Measurements from ENCODE around the gene OR10H1. TPM values are rescaled to one million over a fixed set of nuclear protein-coding genes. Genes with fewer than 3 reads are reported as not detected.
"Not testable (repeated sequence)": the region's sequence is repeated elsewhere in the genome, so short reads cannot be mapped to it uniquely, and the experiment has no call there.

Gene OR10H1
- polyA plus RNA-seq, 1 donor from 2014 or later: not detected

- H3K27ac ChIP-seq (ENCODE audit: low read length): no peak overlapping the region
- no peaks in the 10 kb centered on the region for H3K9me2 ChIP-seq (ENCODE audit: insufficient read depth, low read length)
- H3K9ac ChIP-seq (ENCODE audit: low read length): no peak overlapping the region
- TF ChIP-seq REST (IDR thresholded peaks at IDR 0.05; ENCODE audit: borderline replicate concordance) (no peak), SMC3 (conservative IDR thresholded peaks at IDR 0.05; ENCODE audit: poor library complexity) (no peak), RAD21 (conservative IDR thresholded peaks at IDR 0.05) (no peak), EZH2 (IDR thresholded peaks at IDR 0.05; ENCODE audit: borderline replicate concordance, insufficient read depth, low read length, poor library complexity, severe bottlenecking) (no peak), EP300 (conservative IDR thresholded peaks at IDR 0.05; ENCODE audit: poor library complexity, severe bottlenecking) (no peak), MXI1 (conservative IDR thresholded peaks at IDR 0.05; ENCODE audit: poor library complexity, severe bottlenecking) (no peak), CTCF (IDR thresholded peaks at IDR 0.05; ENCODE audit: poor library complexity, severe bottlenecking) (no peak), TAF1 (IDR thresholded peaks at IDR 0.05; ENCODE audit: low read depth) (no peak), POLR2AphosphoS5 (IDR thresholded peaks at IDR 0.05) (no peak)
- no peak overlapping the region for H3K4me2 ChIP-seq (ENCODE audit: low read length)
- H3K27me3 ChIP-seq (ENCODE audit: insufficient read depth, low read depth, low read length): no peaks in the 10 kb centered on the region
- no peaks in the 10 kb centered on the region for H4K20me1 ChIP-seq (ENCODE audit: insufficient read depth)
- no peaks in the 10 kb centered on the region for H3K36me3 ChIP-seq (ENCODE audit: insufficient read depth, low read length)
- H3K9me3 ChIP-seq (ENCODE audit: low read length): peaks cover 2% of the 10 kb centered on the region
- H3F3A ChIP-seq (ENCODE audit: insufficient read depth, low read length, poor library complexity, severe bottlenecking): no peaks in the 10 kb centered on the region
- no peaks in the 10 kb centered on the region for H3K79me2 ChIP-seq (replicated peaks; ENCODE audit: insufficient read depth, low read length)
- H2AFZ ChIP-seq (ENCODE audit: low read depth, low read length): no peak overlapping the region
- no peak overlapping the region for H3K4me3 ChIP-seq (ENCODE audit: low read length)
Measured at GRCh38 chr19:15829786-15830185, 14.3 kb upstream of the OR10H1 start.

- Histone ChIP-seq H3K79me2 (replicated peaks; ENCODE audit: insufficient read depth, low read length) (no peaks in the 10 kb centered on the region), H3K27me3 (ENCODE audit: insufficient read depth, low read depth, low read length) (no peaks in the 10 kb centered on the region), H3K36me3 (ENCODE audit: insufficient read depth, low read length) (no peaks in the 10 kb centered on the region), H3K9me2 (ENCODE audit: insufficient read depth, low read length) (no peaks in the 10 kb centered on the region), H3K9me3 (ENCODE audit: low read length) (peaks cover 2% of the 10 kb centered on the region), H3K27ac (ENCODE audit: low read length) (no peak overlapping the region), H3K4me3 (ENCODE audit: low read length) (no peak overlapping the region), H4K20me1 (ENCODE audit: insufficient read depth) (no peaks in the 10 kb centered on the region), H3F3A (ENCODE audit: insufficient read depth, low read length, poor library complexity, severe bottlenecking) (no peaks in the 10 kb centered on the region), H2AFZ (ENCODE audit: low read depth, low read length) (no peak overlapping the region), H3K9ac (ENCODE audit: low read length) (no peak overlapping the region), H3K4me2 (ENCODE audit: low read length) (no peak overlapping the region)
- TF ChIP-seq TAF1 (IDR thresholded peaks at IDR 0.05; ENCODE audit: low read depth) (no peak), MXI1 (conservative IDR thresholded peaks at IDR 0.05; ENCODE audit: poor library complexity, severe bottlenecking) (no peak), CTCF (IDR thresholded peaks at IDR 0.05; ENCODE audit: poor library complexity, severe bottlenecking) (no peak), EZH2 (IDR thresholded peaks at IDR 0.05; ENCODE audit: borderline replicate concordance, insufficient read depth, low read length, poor library complexity, severe bottlenecking) (no peak), REST (IDR thresholded peaks at IDR 0.05; ENCODE audit: borderline replicate concordance) (no peak), EP300 (conservative IDR thresholded peaks at IDR 0.05; ENCODE audit: poor library complexity, severe bottlenecking) (no peak), RAD21 (conservative IDR thresholded peaks at IDR 0.05) (no peak), SMC3 (conservative IDR thresholded peaks at IDR 0.05; ENCODE audit: poor library complexity) (no peak), POLR2AphosphoS5 (IDR thresholded peaks at IDR 0.05) (no peak)
Measured at GRCh38 chr19:15829306-15829698, 13.8 kb upstream of the OR10H1 start.

- not testable (repeated sequence) for H3K4me2 ChIP-seq (ENCODE audit: low read length); H3F3A ChIP-seq (ENCODE audit: insufficient read depth, low read length, poor library complexity, severe bottlenecking); H3K36me3 ChIP-seq (ENCODE audit: insufficient read depth, low read length); H2AFZ ChIP-seq (ENCODE audit: low read depth, low read length); H3K27me3 ChIP-seq (ENCODE audit: insufficient read depth, low read depth, low read length); H4K20me1 ChIP-seq (ENCODE audit: insufficient read depth); H3K79me2 ChIP-seq (replicated peaks; ENCODE audit: insufficient read depth, low read length); H3K4me3 ChIP-seq (ENCODE audit: low read length); H3K27ac ChIP-seq (ENCODE audit: low read length); H3K9me3 ChIP-seq (ENCODE audit: low read length); H3K9ac ChIP-seq (ENCODE audit: low read length); H3K9me2 ChIP-seq (ENCODE audit: insufficient read depth, low read length)
Measured at GRCh38 chr19:15828611-15829305, 13.3 kb upstream of the OR10H1 start.
